ENCODE data around the gene CNTRL.
"Not testable (repeated sequence)": the region's sequence is repeated elsewhere in the genome, so short reads cannot be mapped to it uniquely, and the experiment has no call there.

CNTRL gene

DNA sequence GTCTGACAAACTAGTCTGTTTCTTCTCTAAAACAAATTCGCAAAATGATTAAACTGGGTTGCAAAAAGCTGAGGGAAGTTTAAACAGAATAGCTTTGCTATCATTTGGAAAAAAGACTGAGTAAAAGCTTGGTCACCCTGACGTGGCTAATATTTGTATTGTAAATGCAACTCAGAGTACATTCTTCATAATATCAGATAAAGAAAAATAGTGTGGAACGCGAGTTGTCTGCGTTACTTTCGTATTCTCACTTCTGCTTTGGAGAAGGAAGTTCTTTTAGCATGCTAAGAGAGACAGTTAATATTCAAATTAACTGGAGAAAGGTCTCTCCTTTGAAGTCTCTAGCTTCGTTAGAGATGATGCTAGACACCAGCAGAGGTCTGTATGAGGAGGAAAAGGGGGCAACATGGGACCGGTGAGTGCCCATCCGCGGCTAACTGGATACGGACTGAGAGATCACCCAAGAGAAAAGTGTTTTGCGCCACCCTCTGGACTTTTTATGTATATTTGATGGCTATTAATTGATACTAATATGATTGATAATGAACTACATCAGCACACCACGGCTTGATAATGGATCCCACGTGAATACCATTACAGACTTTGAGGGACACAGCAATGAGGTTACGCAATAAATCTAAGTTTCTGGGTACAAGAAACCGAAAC is 2.9 kb upstream of the CNTRL start:
- DNase-seq (ENCODE audit: low read depth), result peak; percentile 40

DNA sequence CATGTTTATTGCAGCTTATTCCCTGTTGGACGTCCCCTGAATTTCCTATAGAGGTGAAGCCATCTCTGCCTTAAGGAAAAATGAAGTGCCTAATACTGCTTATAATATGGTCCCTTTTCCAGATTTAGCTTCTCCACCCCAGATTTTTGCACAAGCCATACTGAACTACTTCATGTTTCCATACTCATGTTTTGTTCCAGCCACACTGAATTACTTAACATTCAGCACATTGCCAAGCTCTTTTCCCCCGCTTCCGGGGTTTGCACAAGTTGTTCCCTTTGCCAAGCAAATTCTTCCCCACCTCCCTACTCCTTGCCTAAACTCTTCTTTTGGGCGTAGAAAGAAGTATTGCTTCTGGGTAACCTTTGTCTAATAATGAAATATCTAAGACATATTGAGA is 1.7 kb upstream of the CNTRL start:
- peak; percentile 67 for DNase-seq (ENCODE audit: low read depth)

DNA sequence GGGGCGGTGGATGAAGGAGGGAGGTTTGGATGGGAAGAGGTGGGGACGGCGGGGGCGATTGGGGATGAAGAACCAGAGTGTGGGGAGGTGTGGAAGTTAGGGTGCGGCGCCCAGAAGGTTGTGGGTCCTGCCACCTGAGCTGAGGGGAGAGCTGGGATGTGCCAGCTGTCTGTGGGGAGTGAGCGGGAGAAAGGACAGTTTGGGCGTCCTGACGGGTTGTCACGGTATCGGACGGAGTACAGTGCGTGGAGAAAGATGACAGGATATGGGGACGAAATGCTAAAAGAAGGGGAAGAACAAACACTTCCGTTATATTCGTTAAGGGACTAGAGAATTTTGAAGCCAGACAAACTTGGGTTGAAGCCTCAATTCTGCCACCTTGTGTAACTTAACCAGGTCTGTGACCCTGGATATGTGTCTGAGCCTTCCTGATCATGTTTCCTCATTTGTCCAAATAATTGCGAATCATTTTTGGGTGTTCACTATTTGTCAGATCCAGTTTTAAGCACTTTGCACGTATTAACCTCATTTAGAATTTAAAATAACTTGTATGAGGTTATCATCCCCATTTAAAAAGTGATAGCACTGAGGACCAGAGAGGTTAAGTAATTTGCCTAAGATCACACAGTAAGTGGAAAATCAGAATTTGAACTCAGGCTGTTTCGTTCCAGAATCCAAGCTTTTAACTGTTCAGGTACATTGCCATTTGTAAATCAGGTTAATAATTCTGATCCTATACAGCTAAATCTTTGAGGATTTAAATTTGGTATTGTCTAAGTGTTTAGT is 689 bp downstream of the CNTRL start:
- no peak for DNase-seq (ENCODE audit: low read depth)

DNA sequence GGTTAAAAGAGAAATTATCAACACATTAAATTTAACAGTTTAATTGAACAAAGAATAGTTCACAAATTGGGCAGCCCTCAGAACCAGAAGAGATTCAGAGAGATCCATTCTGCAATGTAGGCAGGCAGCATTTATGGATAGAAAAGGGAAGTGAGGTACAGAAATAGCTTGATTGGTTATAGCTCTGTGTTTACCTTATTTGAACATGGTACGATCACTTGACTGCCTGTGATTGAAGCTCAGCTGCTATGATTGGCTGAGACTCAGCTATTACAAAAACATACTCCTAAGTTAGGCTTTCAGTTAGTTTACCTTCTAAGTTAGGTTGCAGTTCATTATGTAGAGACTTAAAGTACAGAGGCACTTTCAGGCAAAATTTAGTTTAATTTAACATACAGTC is 7.3 kb downstream of the CNTRL start:
- no peak for DNase-seq (ENCODE audit: low read depth)

DNA sequence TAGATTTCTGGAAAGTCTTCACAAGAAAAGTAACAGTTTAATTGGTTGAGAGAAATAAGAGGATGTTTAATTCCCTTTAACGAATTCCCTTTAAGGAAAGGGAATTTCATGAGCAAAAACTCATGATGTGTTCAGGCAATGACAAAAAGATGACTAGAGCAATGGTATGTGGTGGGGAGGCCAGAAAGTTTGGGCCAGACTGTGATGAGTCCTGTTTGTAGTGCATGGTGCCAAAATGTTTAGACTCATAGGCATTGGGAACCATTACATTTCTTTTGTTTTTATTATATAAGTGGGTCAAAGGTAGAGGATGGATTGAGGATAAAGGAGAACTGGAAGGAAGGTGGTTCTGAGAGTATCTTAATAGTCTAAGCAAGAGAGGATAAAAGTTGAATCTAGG is 10.9 kb downstream of the CNTRL start:
- no peak for DNase-seq (ENCODE audit: low read depth)

DNA sequence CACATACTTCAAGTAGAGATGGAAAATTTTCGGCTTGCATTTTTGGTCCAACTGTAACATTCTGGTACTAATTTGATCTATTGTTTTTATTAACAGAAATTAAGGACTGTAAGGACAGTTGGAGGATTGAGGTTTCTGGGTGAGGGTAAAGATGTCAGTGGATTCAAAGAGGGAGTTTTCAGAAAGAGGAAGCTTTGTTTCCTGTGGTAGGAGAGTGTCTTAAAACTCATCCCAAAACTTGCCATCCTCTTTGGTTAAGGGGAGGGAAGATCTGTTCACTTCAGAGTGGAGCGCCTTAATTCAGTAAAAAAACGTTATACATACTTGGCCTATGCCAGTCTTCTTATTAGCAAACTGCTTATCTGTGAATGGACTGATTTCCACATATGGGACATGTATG is 13.8 kb downstream of the CNTRL start:
- DNase-seq (ENCODE audit: low read depth), result no peak

DNA sequence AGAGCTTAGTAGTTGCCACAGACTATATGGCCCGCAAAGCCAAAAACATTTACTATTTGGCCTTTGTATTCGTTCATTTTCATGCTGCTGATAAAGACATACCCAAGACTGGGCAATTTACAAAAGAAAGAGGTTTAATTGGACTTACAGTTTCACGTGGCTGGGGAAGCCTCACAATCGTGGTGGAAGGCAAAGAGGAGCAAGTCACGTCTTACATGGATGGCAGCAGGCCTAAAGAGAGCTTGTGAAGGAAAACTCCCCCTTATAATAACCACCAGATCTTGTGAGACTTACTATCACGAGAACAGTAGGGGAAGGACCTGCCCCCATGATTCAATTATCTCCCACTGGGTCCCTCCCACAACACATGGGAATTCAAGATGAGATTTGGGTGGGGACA is 16.0 kb downstream of the CNTRL start:
- not testable (repeated sequence) for DNase-seq (ENCODE audit: low read depth)

DNA sequence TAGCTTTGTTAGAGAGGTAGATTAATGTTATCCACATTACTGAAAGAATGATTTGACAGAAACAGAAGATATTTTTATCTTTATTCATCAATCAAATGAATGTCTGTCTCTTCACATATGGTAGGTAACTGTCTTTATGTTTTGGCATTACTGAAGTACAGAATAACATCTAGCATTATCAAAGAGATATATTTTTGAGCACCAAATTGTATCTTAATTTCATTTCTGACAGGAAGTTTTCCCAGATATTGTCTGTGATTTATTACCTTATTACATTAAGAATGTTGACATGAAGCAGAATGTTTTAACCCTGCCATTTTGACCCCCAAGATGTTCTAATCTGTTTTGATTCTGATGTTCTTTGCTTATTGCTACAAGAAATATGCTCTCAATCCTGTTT is 20.3 kb downstream of the CNTRL start:
- DNase-seq (ENCODE audit: low read depth), result no peak

DNA sequence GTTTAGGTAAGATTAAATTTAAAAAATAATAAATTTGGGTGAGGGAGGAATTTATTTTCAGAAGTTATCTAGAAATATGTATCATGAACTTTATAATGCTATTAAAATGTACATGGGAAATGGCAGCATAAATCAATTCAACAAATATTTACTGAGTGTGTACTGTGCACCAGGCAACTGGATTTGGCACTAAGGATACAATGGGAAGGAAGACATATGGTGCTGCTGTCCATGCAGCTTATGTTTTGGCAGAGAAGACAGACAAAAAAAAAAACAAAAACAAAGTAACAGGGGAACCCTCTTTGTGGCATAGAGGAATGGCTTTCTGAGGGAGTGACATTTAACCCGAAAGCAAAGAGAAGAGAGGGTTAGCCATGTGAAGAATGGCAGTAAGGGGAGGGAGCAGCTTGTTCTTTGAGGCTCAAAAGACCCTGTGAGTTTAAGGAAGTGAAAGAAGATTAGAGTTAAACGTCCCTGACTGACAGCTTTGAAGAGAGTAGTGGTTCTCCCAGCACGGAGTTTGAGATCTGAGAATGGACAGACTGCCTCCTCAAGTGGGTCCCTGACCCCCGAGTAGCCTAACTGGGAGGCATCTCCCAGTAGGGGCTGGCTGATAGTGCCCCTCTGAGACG is 23.9 kb downstream of the CNTRL start:
- no peak for DNase-seq (ENCODE audit: low read depth)

DNA sequence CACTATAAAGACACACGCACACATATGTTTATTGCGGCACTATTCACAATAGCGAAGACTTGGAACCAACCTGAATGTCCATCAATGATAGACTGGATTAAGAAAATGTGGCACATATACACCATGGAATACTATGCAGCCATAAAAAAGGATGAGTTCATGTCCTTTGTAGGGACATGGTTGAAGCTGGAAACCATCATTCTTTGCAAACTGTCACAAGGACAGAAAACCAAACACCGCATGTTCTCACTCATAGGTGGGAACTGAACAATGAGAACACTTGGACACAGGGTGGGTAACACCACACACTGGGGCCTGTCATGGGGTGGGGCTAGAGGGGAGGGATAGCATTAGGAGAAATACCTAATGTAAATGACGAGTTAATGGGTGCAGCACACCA is 29.3 kb downstream of the CNTRL start:
- not testable (repeated sequence) for DNase-seq (ENCODE audit: low read depth)

DNA sequence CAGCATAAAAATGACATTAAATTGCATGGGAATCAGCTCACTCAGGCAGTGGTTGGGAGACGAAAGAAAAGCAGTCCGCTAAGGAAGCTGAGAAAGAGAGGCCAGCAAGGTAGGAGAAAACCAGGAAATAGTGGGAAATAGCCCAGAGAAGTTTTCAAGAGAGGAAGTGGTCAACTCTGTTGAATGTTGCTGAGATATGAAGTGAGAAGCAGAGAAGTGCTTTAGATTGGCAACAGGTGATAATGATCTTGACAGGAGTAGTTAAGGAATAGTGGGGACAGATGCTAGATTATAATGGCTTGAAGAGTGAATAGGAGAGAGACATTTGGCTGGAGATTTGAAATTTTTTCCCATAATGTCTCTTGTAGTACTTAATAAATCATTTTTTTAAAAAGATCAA is 30.8 kb downstream of the CNTRL start:
- DNase-seq (ENCODE audit: low read depth), result no peak

DNA sequence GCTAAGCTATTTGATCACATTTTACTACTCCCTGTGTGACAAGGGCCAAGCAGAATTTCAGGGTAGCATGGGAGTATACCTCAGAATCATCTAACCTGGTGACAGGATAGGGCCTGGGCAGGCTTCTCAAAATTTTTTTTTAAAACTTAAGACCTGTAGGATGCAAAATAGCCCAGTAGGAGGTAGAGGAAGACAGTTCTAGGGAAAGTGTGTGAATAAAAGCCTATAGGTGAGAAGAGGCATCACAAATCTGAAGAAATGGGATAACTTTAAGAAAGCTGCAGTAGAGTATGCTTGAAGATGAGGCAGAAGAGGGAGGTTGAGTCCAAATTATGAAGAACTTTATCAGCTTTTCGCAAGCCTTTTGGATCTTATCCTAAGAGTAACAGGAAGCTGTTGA is 32.3 kb downstream of the CNTRL start:
- DNase-seq (ENCODE audit: low read depth), result no peak

DNA sequence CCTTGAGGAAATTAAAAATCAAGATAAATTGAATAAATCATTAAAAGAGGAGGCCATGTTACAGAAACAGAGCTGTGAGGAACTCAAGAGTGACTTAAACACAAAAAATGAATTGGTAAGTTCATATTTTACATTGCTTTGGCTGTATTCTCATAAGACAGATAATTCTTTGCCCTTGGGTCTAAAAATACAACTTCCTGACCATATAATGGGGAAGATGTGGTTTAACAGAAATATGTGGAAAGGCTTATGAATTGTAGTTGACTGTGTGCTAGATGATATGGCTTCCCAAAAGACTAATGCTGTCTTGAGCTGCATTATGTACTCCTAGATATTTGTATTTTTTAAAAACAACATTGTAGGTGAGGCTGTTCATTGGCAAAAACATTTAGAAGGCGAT is 33.1 kb downstream of the CNTRL start:
- no peak for DNase-seq (ENCODE audit: low read depth)

DNA sequence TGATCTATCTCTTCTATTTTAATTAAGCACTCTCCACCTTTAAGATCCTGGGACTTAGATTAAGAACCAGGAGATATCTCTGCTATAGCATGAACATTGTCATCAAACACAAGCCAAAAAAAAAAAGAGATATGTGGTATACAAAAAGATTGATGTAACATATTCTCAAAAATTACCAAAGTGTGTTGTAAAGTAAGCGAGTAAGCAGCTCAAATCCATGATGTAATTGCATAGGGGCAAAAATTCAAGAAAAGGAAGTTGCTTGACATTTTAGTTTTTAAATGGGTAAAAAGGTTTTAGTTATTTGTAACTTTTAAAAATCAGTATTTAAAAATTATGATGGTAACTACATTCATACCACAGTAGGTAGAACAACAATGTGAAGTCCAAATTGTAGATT is 40.7 kb downstream of the CNTRL start:
- no peak for DNase-seq (ENCODE audit: low read depth)

DNA sequence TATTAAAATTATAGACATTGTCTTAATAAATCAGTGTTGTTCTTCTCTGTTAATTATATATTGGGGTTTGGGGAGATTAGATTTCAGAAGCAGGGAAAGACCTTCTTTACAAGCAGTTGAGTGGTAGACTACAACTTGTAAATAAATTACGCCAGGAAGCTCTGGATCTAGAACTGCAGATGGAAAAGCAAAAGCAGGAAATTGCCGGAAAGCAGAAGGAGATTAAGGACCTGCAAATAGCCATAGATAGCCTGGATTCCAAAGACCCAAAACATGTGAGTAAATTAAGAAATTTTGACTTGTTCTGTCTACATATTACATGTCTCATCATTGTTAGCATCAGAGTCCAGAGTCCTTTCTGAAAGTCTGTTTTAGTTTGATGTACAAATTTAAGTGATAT is 43.5 kb downstream of the CNTRL start:
- no peak for DNase-seq (ENCODE audit: low read depth)

DNA sequence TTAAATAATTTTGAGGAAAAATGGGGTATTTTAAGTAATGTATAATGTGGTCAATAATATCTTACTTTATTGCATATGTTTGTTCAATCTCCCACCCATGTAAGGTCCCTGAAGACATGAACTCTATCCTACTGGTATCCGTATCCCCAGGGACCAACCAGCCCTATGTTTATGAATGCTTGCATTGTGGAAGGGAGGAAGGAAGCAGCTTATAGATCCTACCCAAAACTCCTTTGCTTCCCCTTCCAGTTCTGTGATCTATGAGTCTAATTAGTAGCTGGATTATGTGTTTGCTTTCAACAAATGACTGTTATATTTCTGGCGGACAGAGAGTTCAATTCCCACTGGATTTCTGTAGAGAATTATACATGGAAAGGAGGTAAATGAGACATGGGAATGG is 45.6 kb downstream of the CNTRL start:
- DNase-seq (ENCODE audit: low read depth), result no peak

DNA sequence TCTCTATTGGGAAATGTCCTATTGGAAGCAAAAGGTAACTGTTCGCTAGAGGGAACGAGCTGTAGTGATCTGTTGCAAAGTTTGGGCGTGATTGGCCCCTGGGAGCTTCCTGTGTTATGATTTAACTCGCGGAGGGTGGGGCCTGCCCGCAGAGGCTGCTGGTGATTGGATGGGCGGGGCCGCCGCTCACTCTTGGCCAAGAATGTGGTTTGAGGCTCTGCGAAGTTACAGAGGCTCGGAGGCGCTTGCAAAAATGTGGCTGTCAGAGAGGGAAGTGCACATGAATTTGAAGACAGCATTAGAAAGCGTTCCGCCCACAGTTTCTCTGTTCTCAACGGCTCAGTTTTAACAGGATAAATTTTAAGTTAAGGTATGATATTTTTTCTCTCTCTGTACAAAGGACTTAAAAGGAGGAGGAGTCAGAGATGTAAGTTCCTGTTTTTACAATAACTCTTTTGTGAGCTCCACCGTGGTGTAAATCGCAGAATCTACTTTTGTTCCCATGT is 46.9 kb downstream of the CNTRL start:
- peak; percentile 93 for DNase-seq (ENCODE audit: low read depth)

DNA sequence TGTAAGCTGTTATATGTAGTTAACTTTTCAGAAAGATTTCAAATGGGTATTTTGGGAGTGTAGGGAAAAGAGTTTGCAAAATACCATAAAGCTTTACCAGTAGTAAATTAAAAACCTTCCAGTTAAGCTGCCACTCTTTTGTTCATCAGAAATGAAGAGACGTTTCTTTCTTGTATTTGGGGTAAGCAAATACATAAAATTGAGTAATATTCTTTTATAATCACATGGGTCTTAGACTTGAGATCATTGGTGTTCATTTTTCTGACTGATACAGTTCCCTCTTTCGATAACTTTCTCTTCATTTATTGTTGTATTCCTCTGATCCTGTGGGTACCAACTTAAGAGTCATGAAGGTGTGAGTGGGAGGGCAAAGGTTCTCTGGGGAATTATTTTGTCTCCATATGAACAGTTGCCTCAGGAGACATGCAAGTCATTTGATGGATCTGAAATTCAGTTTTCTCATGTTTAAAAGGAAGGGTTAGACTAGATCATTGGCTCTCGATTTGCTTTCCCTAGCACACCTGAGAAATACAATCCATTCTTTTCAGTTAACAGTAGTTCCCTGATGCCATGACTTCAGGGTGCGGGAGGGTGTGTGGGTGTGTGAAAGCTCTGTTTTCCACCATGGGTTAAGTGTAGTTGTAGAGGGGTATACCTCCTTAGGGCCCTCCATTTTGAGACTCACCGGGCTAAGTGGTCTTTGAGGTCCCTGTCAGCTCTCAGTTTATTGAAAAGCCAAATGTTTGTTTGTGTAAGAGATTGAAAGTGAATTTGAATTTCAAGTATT is 47.7 kb downstream of the CNTRL start:
- no peak for DNase-seq (ENCODE audit: low read depth)

DNA sequence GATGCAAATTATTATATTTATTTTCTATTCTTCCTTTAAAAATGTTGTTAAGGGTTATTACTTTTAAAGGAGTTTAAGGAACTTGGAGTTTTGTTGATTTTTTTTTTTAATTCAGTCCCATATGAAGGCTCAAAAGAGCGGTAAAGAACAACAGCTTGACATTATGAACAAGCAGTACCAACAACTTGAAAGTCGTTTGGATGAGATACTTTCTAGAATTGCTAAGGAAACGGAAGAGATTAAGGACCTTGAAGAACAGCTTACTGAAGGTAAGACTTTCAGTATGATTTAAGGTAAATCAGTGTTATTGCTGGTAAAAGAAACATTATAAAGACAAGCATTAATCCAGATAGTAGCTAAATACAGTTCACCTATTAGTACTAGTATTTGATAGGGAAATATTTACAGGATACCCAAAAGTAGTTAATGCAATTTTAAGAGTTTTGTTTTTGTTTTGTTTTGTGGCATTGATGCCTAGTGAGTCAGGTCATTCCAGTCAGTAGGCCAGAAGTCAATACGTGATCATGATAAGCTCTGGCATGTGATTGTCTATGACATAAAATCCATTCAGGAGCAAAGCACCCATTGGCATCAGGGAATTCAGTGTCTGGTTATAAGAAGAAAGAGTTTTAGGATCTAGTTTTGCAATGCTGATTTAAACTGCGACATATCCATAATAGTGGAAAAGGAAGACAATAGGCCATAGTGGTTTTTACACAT is 49.2 kb downstream of the CNTRL start:
- no peak for DNase-seq (ENCODE audit: low read depth)

DNA sequence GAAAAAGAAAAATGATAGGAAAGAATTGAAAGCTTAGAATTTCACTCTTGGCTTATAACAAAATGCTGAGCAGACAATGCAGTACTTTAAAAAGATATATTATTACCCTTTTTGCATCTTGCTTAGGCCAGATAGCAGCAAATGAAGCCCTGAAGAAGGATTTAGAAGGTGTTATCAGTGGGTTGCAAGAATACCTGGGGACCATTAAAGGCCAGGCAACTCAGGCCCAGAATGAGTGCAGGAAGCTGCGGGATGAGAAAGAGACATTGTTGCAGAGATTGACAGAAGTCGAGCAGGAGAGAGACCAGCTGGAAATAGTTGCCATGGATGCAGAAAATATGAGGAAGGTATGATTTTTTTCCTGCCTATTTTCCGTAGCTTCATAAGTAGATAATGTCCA is 50.8 kb downstream of the CNTRL start:
- no peak for DNase-seq (ENCODE audit: low read depth)

DNA sequence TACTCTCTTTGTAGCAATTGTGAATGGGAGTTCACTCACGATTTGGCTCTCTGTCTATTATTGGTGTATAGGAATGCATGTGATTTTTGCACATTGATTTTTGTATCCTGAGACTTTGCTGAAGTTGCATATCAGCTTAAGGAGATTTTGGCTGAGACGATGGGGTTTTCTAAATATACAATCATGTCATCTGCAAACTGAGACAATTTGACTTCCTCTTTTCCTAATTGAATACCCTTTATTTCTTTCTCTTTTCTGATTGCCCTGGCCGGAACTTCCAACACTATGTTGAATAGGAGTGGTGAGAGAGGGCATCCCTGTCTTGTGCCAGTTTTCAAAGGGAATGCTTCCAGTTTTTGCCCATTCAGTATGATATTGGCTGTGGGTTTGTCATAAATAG is 54.6 kb downstream of the CNTRL start:
- not testable (repeated sequence) for DNase-seq (ENCODE audit: low read depth)
